ENCODE data around the gene GALNT2.
A peak's percentile ranks its signal among the peaks of the same experiment; 100 is the strongest.

The GALNT2 gene

DNA sequence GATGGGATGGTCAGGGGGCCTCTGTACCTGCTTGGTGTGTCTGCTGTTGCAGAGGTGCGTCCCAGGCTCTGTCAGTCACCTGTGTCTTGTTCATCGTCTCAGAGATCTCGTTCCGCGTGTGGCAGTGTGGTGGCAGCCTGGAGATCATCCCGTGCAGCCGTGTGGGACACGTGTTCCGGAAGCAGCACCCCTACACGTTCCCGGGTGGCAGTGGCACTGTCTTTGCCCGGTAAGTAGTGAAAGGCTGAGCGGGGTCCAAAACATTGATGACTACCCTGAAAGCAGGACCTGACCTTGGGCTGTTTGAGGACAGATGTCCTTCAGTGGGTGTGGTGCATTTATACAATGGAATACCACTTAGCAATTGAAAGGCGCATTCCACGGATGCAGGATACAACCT is 188.1 kb downstream of the GALNT2 start:
- DNase-seq (ENCODE audit: low spot score) = no peak

DNA sequence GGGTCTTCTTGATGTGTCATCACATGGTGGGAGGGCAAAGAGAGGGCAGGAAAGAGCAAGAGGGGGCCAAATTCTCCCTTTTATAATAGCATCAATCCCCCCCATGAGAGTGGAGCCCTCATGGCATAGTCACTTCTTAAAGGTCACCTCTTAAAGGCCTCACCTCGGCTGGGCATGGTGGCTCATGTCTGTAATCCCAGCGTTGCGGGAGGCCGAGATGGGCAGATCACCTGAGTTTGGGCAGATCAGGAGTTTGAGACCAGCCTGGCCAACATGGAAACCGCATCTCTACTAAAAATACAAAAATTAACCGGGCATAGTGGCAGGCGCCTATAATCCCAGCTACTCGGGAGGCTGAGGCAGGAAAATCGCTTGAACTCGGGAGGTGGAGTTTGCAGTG is 189.0 kb downstream of the GALNT2 start:
- no peak for DNase-seq (ENCODE audit: low spot score)

DNA sequence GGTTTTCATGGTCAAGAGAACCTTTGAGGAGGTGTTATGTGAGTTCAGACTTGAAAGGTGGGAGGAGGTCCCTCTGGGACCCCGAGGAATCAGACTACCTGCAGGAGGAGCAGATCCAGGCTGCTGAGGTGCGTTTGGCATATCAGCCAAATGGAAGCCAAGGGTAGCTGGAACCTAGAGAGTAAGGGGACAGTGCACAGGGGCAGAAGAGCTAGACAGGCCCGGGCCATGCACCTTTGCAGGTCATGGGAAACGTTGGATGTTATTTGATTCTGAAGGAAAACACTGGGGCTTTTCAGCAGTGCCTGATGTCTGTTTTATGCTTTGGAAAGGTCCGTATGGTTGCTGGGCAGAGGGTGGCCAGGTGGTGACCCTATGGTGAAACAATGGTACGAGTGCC is 189.9 kb downstream of the GALNT2 start:
- no peak for DNase-seq (ENCODE audit: low spot score)

DNA sequence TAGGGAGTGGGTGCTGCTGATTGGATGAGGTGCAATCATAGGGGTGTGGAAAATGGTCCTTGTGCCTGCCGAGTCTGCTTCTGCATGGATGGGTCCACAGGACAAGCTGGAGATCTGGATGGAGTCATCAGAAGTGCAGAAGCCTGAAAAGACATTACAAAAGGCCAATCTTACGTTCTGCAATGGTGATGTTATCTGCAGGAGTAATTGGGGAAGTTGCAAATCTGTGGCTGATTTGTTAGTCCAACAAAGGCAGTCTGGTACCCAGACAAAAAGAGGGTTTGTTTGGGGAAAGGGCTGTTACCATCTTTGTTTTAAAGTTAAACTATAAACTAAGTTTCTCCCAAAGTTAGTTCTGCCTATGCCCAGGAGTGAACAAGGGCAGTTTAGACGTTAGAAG is 192.6 kb downstream of the GALNT2 start:
- DNase-seq (ENCODE audit: low spot score) = no peak

DNA sequence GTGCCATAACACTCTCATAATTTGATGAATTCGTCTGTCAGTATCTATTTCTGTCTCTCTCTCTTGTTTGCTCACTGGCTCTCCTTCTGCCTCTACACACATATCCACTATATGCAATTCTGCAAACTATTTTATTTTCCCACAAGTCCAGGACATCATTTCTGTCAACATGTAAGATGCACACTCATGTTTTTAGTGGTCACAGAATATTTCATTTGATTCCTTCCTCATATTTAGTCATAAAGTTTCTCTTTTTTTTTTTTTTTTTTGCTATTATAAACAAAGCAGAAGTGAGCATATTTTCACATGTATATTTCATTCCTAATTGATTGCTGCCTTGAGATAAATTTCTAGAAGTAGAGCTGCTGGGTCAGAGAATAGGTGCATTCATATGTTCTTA is 193.8 kb downstream of the GALNT2 start:
- no peak for DNase-seq (ENCODE audit: low spot score)

DNA sequence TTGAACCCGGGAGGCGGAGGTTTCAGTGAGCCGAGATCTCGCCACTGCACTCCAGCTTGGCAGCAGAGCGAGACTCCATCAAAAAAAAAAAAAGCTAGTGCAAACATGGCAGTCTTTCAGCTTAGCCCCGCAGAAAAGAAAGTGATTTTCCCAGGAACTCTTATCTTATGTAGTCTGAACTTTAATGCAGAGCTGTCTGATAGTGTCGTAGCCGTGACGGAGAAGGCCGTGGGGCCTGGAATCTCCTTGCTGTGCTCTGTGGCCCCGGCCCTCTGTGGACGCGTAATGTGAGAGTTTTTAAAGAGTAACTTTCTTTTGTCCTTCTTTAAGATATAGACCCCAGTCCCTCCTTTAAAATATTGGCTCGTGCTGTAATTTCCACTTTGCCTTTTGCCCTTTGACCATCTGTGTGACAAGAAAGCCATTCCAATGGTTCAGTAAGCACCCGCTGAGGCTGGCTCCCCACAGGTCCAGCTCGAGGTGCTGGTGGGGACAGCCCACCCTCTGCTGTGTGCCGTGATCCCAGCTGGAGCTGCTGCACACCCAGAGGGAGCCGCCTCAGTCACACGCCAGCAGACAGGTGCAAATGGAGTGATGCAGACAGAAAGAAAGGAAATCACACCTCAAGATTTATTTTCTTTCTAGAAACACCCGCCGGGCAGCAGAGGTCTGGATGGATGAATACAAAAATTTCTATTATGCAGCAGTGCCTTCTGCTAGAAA is 195.1 kb downstream of the GALNT2 start:
- no peak for DNase-seq (ENCODE audit: low spot score)

DNA sequence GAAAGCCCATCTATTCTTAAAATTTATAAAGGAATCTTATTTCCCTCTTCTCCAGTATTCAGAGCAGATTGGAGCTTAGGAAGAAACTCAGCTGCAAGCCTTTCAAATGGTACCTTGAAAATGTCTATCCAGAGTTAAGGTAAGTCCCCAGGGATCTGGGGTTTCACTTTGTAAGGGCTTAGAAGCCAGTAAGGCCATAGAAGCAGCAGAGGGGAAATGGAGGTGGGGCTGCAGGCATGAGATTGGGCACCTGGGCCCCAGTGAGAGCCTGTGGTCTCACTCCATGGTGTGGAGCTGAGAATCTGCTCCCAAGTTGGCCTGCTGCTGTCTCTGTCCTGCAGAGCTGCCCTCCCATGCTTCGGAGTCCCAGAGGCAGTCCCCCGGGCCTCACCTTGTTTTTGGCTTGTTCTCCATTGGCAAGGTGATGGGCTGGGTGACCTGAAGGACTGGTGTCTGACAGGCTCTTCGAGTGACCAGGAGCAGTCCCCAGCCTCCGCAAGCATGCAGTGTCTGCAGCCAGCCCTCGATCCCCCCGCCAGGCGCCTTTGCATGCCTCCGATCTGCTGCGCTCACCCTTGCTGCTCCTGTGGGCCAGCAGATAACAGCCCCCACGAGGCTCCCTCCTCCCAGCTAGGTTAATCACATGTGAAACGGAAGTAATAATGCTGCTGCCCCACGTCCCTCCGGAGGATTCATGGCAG is 196.0 kb downstream of the GALNT2 start:
- no peak for DNase-seq (ENCODE audit: low spot score)

DNA sequence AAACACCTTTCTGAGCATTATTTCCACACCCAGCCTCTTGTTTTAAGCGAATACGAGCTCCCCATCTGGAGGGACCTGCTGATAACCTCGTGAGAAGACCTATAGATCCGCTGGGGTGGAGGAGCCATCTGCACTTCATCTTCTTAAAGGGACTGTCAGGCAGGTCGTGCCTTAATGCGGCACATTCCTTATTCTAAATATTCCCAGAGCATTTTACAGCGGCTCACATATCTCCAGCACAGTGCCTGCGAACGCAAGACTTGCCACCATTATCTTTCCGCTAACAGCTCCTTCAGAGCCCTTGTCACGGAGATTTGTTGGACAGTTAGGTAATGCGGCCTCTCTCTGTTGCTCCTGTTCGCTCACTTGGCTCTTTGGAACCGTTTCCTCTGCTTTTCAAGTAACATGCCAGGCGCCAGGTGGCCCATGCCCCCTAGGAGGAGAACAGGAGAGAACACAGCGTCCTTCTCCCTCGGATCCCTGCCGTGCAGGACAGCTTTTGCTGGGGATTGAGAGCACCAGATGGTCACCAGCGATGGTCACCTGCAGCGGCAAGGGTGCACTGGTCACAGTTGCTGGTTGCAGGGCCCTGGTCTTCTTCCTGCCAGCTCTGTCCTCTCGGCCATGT is 196.6 kb downstream of the GALNT2 start:
- DNase-seq (ENCODE audit: low spot score) = peak; percentile 82

DNA sequence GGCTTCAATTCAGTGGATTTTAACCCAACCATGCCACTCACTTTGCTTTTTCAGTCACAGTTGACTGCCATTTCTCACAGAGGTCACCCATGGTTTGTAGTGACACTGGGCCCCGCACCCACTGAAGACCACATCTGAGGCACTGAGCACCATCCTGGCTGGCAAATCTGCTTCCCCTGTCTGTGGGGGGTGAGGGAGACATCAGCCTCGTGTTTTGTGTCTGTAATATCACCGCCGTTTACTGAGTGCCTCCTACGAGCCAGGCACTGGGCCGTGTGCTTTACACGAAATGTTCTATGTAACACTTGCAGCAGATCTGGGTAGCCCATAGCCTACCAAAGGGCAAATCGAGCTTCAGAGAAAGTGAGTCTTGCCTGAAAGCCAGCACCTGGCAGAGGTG is 197.3 kb downstream of the GALNT2 start:
- DNase-seq (ENCODE audit: low spot score) = no peak

DNA sequence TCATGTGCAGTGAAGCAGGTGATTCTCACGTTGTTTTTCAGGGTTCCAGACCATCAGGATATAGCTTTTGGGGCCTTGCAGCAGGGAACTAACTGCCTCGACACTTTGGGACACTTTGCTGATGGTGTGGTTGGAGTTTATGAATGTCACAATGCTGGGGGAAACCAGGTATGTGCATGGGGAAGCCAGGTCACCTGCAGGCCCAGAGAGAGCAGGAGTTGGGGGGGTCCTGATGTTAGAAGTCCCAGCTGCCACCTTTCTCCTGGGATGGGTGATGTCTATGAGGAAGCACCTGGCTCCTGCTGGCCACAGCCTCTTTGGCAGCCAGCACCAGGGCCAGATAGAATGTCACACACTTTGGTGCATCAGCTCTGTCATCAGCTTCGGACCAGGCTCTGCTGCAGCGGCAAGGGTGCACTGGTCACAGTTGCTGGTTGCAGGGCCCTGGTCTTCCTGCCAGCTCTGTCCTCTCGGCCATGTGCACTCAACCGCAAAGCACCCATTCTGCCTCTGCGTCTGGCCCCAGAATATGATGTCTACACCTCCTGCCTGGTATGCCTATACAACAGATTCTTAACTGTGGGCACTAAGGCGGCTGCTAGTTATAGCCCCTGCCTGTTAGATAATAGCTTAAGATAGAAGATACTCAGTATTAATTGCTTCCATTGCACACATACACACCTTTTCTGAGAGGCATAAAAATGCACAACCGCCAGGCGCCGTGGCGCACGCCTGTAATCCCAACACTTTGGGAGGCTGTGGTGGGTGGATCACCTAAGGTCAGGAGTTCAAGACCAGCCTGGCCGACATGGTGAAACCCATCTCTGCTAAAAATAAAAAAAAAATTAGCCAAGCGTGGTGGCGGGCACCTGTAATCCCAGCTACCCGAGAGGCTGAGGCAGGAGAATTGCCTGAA is 198.4 kb downstream of the GALNT2 start:
- no peak for DNase-seq (ENCODE audit: low spot score)

DNA sequence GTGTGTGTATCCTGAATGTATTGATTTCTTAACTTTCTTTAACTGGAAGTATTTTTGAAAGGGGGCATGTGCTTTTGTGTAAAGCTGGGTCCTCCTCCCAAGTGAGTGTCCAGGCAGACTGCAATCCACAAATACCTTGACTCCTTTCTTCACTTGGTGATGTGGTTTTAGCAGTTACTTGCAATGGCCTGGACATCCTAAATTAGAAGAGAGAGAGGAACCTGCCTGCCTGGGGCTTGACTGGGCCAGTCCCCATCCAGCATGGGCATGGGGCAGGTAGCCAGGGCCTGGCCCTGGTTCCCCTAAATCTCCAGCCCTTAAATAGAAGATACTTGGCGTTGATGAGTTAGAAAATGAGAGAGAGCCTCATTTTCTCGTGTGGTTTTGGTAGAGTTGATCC is 199.4 kb downstream of the GALNT2 start:
- no peak for DNase-seq (ENCODE audit: low spot score)

DNA sequence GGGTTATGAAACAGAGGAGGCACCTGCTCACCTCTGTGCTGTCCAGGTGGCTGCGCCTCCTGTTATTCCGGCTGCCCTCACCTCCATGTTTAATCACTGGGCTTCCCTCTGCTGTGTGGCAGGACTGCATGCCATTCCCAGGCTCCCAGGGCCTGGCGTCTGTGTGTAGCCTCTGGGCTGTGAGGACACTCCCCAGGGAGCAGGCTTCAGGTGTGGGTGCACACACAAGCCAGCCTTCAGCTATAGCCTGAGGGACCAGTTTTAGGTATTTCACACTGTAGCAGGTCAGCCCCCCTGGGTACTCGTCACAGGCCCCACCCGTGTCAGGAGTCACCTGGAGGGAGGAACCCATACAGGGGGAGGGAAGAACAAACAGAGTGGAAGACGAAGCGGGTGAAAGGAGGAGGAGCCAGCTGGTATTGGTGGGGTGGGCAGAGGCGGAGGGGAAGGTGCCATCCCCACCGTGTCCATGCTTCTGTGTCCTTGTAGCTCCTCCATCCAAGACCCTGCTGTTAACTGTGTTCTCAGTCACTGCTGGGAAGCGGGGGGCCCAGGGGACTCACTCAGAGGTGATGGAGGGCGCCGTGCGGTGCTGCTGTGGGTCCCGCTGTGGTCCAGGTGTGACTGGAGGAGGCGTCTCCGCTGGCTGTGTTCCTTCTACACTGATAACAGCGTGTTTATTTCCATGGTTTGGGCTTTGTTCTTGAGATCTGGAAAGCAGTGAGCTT is 200.5 kb downstream of the GALNT2 start:
- DNase-seq (ENCODE audit: low spot score) = no peak

DNA sequence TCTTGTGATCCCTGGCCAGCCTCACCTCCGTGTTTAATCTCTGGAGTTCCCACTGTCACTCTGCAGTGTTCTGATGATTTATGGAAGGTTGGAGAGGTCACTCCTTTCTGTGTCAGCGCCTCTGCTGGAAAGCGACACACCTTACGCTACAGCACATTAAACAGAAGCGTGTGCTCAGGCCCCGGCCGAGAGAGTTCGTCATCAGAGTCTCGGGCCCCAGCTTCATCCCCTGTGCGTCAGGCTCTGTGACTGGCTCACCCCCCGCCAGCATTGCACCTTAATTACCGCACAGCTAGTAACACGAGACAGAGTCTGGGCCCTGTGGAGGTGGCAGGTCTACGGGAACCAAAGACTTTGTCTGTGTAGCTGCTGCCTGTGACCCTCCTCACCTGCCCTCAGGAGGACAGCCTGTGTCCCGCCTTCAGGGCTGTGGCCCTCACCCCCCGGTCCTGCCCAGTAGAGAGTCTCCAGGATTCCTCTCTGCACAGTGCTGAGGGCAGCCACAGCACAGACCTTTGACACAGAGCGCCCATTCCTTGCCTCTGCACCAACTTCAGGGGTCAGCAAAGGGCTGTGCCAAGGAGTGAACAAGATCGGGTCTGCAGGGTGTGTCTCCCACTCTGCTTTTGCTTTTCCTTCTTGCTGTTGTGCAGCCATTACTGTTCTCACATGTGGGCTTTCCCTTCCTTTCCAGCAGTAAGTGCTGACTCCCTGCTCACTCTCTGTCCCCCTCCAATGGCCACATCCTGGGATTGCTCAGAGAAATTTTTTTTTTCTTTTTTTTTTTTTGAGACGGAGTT is 201.5 kb downstream of the GALNT2 start:
- DNase-seq (ENCODE audit: low spot score) = peak; percentile 57

DNA sequence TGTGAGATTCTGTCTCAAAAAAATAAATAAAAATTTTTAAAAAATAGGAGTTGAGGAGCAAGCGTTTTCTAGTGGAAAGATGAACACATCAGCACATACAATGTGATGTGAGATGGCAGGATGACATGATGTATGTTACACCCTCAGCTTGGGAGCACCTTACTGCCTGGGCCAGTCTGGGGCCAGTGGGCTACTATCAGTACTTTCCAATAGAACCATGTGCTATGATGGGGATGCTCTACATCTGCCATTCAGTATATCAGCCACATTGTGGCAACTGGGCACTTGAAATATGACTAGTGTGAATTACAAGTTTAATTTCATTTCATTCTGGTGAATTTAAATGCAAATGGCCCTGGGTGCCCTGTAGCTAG is 203.1 kb downstream of the GALNT2 start:
- no peak for DNase-seq (ENCODE audit: low spot score)

DNA sequence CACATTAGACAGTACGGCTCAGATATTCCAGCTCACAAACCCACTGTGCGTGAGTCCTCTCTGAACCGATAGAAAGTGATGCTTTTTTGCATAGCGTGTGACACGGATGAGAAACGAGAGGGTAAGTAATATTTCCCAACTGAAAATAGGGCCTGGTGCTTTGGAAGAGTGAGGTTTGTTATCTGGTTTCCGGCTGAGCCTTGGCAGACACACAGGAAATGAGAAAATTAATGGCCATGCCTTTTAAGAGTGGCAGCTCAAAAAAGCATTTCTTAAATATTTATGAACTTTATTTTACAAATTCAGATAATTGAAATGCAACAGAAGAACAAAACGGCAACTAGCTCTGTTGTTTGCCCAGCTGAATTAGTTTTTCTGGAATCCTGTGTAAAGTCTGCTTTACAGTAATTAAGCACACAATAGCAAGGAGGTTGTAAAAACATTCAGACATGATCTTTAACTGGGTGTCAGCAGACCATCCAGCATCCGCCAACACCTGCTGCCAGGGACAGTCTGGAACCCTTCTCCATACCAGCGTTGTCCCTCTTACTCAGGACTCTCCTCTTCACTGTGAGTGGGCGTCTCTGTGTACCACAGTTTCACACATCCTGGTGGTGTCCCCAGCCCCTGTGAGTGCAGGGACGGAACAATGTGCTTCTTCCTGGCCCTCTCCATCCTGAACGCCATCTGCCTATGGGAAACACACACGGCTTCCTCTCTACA is 203.7 kb downstream of the GALNT2 start:
- no peak for DNase-seq (ENCODE audit: low spot score)

DNA sequence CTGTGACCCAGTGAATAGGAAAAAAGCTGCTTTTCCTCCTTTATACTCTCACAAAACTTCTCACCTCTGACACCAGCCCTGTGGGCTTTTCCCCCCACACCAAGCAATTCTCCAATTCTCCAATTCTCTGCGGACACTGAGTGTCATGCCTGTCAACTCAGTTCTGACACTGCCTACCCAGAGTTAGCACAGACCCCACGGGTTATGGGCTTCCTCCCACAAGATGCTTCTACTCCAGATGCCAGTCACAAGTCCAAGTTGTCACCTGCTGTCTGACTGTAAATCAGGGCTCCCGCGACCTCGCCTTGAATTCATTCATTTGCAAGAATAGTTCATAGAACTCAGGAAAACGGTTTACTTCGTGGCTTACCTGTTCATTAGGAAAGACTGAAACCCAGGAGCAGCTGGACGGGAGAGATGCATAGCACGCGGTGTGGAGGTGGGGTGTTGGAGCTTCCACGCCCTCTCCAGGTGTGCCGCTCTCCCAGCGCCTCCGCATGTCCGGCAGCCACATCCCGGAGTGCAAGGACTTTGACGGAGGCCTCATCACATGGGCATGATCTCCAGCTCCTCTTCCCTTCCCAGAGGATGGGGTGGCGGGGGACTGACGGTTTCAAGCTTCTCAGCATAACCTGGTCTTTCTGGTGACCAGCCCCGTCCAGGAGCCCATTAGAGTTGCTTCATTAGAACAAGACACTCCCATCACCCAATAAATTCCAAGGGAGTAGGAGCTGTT is 204.4 kb downstream of the GALNT2 start:
- no peak for DNase-seq (ENCODE audit: low spot score)

DNA sequence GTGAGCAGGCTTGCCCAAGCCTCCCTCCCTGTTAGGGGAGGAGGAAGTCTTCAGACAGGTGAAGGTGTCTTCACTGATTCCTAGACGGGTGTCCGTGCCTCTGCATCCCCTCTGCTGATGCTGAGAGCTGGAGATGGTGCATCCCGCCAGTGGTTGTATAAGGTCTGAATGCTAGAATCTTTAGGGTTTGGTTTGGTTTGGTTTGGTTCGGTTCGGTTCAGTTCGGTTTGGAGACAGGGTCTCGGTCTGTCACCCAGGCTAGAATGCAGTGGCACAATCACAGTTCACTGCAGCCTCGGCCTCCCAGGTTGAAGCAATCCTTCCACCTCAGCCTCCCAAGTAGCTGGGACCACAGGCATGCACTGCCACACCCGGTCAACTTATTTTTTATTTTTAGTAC is 205.5 kb downstream of the GALNT2 start:
- DNase-seq (ENCODE audit: low spot score) = no peak

DNA sequence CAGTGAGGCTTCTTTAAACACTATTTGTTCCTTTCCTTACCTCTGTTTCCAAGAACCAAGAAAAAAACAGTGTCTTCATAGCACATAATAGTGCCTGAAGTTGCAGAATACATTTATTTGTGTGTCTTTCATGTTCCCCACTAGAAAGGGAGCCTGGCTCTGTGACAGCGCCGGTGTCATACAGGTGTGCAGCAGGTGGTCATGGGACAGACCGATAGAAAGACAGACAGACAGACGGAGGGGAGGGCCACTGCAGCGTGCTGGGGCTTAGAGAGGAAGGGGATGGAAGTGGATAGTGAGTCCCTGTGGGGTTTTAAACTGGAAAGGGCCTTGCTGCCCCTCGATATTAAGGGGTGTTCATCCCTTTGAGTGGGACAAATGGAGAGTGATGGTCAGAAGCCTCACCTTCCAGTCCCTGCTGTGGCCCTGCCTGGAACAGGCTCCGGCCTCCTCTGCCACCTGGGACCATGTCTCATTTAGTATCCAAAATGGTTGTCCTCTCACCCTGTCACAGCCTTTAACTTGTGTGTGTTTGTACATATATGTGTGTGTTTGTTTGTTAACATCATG is 206.2 kb downstream of the GALNT2 start:
- no peak for DNase-seq (ENCODE audit: low spot score)

DNA sequence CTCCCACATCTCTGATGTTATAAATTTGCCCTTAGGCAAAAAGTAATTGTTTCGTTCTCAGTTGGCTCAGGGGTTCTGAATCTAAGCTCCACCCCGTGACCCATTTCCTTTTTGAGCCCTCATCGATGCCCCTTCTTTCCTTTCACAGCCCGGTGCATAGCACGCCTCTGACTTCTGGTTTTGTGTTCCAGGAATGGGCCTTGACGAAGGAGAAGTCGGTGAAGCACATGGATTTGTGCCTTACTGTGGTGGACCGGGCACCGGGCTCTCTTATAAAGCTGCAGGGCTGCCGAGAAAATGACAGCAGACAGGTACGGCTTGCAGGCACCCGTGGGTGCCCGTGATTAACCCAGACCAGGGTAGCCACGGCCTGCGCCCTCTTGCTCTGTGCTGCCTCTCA is 207.2 kb downstream of the GALNT2 start:
- DNase-seq (ENCODE audit: low spot score) = no peak

Measured in SK-N-DZ (cell line).